ENCODE data around the gene DUSP15.
"Not testable (repeated sequence)": the region's sequence is repeated elsewhere in the genome, so short reads cannot be mapped to it uniquely, and the experiment has no call there.

Gene DUSP15

GRCh38 chr20:31819083-31819784 lies 51.1 kb downstream of the DUSP15 start, which contains the start of gene MYLK2:
Gene MYLK2 (plus strand): TSS chr20:31819356. CDS start chr20:31819581, 225 bp downstream.
- no peak for DNase-seq

GRCh38 chr20:31818376-31818908 lies 51.9 kb downstream of the DUSP15 start:
- no peak for DNase-seq

GRCh38 chr20:31817461-31817860 lies 52.9 kb downstream of the DUSP15 start:
- peak; percentile 15 for DNase-seq

- DNase-seq = no peak
Observed at GRCh38 chr20:31816221-31816620, 54.1 kb downstream of the DUSP15 start.

- DNase-seq = peak; percentile 18
Observed at GRCh38 chr20:31815408-31816188, 54.7 kb downstream of the DUSP15 start.

GRCh38 chr20:31814142-31814541 lies 56.2 kb downstream of the DUSP15 start:
- not testable (repeated sequence) for DNase-seq

GRCh38 chr20:31813611-31814010 lies 56.7 kb downstream of the DUSP15 start:
- DNase-seq = no peak

- DNase-seq = no peak
Observed at GRCh38 chr20:31811796-31812728, 58.3 kb downstream of the DUSP15 start.

- DNase-seq = no peak
Observed at GRCh38 chr20:31811198-31811597, 59.1 kb downstream of the DUSP15 start.

Data from activated CD4-positive, CD25-positive, alpha-beta regulatory T cell treated with anti-CD3 and anti-CD28 coated beads, Interleukin-2, amount 50 U/mL, for 72 hours (primary cell).